Colonic mucosa (tissue), 4 donors: ENCODE results near the gene SGSH. TPM values are rescaled to one million over a fixed set of nuclear protein-coding genes. Genes with fewer than 3 reads are reported as not detected.
A peak's percentile ranks its signal among the peaks of the same experiment; 100 is the strongest.

Source experiments
- DNase-seq: peaks from one replicate; pipeline ENCODE4 v3.0.0-alpha.2; 2020
- H3K27ac ChIP-seq: fragments of 200-600 bp; one replicate; pipeline ENCODE4 v1.8.0; 2021
- H3K27me3 ChIP-seq: fragments of 200-600 bp; one replicate; pipeline ENCODE4 v1.8.0; 2021
- H3K36me3 ChIP-seq: fragments of 200-600 bp; one replicate; pipeline ENCODE4 v1.8.0; 2021
- H3K4me1 ChIP-seq: fragments of 200-600 bp; one replicate; pipeline ENCODE4 v1.8.0; 2021; ENCODE audit warnings: mild to moderate bottlenecking
- H3K4me3 ChIP-seq: fragments of 200-600 bp; one replicate; pipeline ENCODE4 v1.8.0; 2021
- H3K9ac ChIP-seq, 2 donors: one replicate each; pipeline ENCODE4 v1.7.0; 2013; ENCODE audit warnings: control low read depth in 2 of 2, low read depth in 2 of 2, low read length in 2 of 2
- H3K9me3 ChIP-seq: fragments of 200-600 bp; one replicate; pipeline ENCODE4 v1.8.0; 2021
- intact Hi-C: fragments of 100-400 bp; cut with DNase I; formaldehyde crosslinking; loops from one replicate; pipeline ENCODE4 v1.14.1; 2022
- total RNA-seq, 2 donors: library from RNA; stranded (reverse); fragmentation: NEBNext Ultra II Directional in 1 of 2; extraction: Animal tissue kit (Norgen Biotek cat#: 25700) in 1 of 2; gene quantifications; one replicate each; pipeline ENCODE4 v1.2.1, GENCODE V29; 2021
- TF ChIP-seq, protein P1 (sequence below): fragments of 200-600 bp; IDR thresholded peaks from one replicate; pipeline ENCODE4 v1.8.0; 2022; ENCODE audit warnings: antibody characterized with exemption, mild to moderate bottlenecking
- donor health status: healthy.
- donor health status: DM: no; HTN: no; CAD: no.
- donor health status: DM: no; HTN: no; CAD: no.

SGSH gene
- total RNA-seq, 2 donors from 2014 or later = 40.3 to 43.1 TPM

DNA sequence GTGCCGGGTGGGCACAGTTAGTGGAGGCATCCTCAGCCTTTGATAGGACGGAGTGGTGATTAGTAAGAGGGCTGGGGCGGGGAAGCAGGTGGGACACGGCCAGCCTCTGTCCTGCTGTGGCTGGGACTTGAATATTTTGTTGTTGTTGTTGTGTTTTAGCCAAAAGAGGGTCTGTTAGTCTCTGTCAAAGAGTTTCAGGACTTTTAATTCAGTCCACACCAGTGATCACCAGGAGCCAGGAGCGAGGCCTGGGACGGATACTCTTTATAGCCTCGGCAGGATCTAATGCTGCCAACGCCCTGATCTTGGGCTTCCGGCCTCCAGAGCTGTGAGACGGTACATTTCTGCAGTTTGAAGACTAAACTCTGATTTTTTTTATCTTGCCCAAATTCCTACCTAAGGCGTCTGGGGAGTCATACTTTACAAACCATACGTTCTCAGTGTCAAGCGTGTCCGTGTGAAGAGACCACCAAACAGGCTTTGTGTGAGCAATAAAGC is 37.6 kb upstream of the SGSH start:
- Histone ChIP-seq H3K27me3 (no peaks in the 10 kb centered on the region), H3K9ac (peak overlapping the region in 1 of 2 donors; percentile 34), H3K9me3 (no peaks in the 10 kb centered on the region), H3K4me1 (peaks cover 14% of the 10 kb centered on the region), H3K27ac (peak overlapping the region; percentile 87), H3K4me3 (no peak overlapping the region), H3K36me3 (no peaks in the 10 kb centered on the region)
- peak; percentile 74 for DNase-seq
- TF ChIP-seq, protein P1, sequence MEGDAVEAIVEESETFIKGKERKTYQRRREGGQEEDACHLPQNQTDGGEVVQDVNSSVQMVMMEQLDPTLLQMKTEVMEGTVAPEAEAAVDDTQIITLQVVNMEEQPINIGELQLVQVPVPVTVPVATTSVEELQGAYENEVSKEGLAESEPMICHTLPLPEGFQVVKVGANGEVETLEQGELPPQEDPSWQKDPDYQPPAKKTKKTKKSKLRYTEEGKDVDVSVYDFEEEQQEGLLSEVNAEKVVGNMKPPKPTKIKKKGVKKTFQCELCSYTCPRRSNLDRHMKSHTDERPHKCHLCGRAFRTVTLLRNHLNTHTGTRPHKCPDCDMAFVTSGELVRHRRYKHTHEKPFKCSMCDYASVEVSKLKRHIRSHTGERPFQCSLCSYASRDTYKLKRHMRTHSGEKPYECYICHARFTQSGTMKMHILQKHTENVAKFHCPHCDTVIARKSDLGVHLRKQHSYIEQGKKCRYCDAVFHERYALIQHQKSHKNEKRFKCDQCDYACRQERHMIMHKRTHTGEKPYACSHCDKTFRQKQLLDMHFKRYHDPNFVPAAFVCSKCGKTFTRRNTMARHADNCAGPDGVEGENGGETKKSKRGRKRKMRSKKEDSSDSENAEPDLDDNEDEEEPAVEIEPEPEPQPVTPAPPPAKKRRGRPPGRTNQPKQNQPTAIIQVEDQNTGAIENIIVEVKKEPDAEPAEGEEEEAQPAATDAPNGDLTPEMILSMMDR = no peak
- intact Hi-C loops = loop anchor here (10.0 kb wide), 1 partner anchor 113 kb away; the partner anchor contains the start of gene EIF4A3

DNA sequence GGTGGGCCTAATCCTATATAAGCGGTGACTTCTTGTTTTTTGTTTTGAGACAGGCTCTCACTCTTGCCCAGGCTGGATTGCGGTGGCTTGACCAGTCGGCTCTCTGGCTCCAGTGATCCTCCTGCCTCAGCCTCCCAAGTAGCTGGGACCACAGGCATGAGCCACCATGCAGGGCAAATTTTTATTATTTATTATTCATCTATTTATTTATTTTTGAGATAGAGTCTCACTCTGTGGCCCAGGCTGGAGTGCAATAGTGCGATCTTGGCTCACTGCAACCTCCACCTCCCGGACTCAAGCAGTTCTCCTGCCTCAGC is 35.9 kb upstream of the SGSH start:
- DNase-seq = no peak
- H3K4me1 ChIP-seq = peaks cover 11% of the 10 kb centered on the region
- no peak overlapping the region for H3K4me3 ChIP-seq
- no peak overlapping the region for H3K9ac ChIP-seq
- TF ChIP-seq, protein P1 = no peak
- intact Hi-C loops = loop anchor here (10.0 kb wide), 1 partner anchor 111 kb away; the partner anchor contains the start of gene EIF4A3
- H3K9me3 ChIP-seq = no peaks in the 10 kb centered on the region
- no peaks in the 10 kb centered on the region for H3K27me3 ChIP-seq
- H3K27ac ChIP-seq = no peak overlapping the region
- H3K36me3 ChIP-seq = no peaks in the 10 kb centered on the region

DNA sequence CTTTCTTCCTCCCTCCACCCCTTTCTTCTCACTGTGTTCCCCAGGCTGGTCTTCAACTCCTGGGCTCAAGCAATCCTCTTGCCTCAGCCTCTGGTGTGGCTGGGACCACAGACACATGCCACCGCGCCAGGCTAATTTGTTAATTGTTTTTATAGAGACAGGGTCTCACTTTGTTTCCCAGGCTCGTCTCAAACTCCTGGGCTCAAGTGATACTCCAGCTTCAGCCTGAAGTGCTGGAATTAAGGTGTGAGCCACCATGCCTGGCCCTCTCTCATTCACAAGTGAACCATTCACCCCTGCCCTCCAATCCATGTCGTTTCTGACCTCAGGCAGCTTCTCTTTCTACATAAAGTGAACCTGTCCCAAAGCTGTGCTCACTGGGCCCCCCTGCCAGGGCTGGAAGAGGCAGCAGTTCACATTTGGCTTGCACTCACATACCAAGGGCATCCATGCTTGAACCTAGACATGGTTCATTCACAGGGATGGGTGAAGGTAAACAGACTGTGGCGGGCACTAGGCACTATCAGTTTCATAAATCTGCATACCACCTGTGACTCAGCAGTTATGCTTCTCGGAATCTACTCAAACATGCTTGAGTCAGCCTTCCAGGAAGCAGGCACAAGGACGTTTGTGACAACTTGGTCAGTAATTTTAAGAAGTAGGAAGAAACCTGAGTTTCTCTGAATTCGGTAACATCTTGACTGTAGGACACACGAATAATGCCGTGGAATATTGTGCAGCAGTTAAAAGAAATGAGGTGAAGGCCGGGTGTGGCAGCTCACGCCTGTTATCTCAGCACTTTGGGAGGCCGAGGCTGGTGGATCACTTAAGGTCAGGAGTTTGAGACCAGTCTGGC is 34.5 kb upstream of the SGSH start:
- intact Hi-C loops = loop anchor here (5.0 to 10.0 kb wide), 2 partner anchors 110 to 172 kb away; partner anchors contain the start of gene EIF4A3
- Histone ChIP-seq H3K4me1 (peaks cover 11% of the 10 kb centered on the region), H3K9ac (peak overlapping the region in 1 of 2 donors; percentile 14), H3K27ac (peak overlapping the region; percentile 73), H3K4me3 (no peak overlapping the region), H3K9me3 (no peaks in the 10 kb centered on the region), H3K36me3 (no peaks in the 10 kb centered on the region), H3K27me3 (no peaks in the 10 kb centered on the region)
- DNase-seq = peak; percentile 79
- TF ChIP-seq, protein P1 = no peak

DNA sequence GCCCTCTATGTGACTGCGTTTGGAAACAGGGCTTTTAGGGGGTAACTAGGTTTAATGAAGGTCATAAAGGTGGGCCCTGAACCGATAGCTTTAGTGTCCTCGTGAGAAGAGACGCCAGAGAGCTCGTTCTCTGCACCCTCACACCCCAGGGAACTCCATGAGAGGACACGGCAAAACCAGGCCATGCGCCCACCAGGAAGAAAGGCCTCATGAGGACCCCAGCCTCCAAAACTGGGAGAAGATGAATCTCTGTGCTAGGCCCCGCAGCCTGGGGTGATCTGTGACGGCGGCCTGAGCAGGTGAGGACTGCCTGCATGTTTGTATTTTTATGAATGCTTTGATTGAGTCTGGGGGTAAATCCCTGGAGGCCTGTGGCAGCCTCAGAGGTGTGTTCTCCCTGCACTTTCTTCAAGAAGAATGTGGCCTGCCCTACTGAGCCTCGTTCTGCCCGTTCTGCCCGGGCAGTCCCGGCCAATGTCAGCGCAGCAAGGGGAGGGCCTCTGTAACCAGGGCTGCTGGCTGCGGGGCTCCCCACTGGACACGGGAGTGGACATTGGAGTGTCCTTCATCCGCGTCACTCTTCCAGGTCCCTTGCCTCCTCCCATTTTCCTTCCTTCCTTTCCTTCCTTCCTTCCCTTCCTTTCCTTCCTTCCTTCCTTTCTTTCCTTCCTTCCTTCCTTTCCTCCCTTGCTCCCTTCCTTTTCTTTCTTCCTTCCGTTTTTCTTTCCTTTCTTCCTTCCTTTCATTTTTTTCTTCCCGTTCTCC is 33.7 kb upstream of the SGSH start:
- Histone ChIP-seq H3K9ac (no peak overlapping the region), H3K27me3 (no peaks in the 10 kb centered on the region), H3K27ac (peak overlapping the region; percentile 73), H3K36me3 (no peaks in the 10 kb centered on the region), H3K9me3 (no peaks in the 10 kb centered on the region), H3K4me1 (peaks cover 9% of the 10 kb centered on the region), H3K4me3 (no peak overlapping the region)
- no peak for DNase-seq
- intact Hi-C loops = loop anchor here (5.0 to 10.0 kb wide), 2 partner anchors 109 to 172 kb away; partner anchors contain the start of gene EIF4A3
- TF ChIP-seq, protein P1 = no peak

DNA sequence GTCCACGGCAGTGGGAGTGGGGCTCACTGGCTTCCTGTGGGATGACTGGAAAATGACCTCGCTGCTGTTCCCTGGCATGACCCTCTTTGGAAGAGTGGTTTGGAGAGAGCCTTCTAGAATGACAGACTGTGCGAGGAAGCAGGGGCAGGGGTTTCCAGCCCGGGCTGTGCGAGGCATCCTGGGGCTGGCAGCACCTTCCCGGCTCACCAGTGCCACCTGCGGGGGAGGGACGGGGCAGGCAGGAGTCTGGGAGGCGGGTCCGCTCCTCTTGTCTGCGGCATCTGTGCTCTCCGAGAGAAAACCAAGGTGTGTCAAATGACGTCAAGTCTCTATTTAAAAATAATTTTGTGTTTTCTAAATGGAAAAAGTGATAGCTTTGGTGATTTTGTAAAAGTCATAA is 32.7 kb upstream of the SGSH start:
- no peak overlapping the region for H3K4me3 ChIP-seq
- intact Hi-C loops = loop anchor here (5.0 to 10.0 kb wide), 2 partner anchors 108 to 171 kb away; partner anchors contain the start of gene EIF4A3
- no peaks in the 10 kb centered on the region for H3K36me3 ChIP-seq
- H3K9ac ChIP-seq = peak overlapping the region in 1 of 2 donors; percentile 5
- no peaks in the 10 kb centered on the region for H3K27me3 ChIP-seq
- peaks cover 7% of the 10 kb centered on the region for H3K4me1 ChIP-seq
- TF ChIP-seq, protein P1 = peak; percentile 78
- DNase-seq = peak; percentile 82
- H3K9me3 ChIP-seq = no peaks in the 10 kb centered on the region
- no peak overlapping the region for H3K27ac ChIP-seq
